Stimulated activated CD4-positive, alpha-beta T cell treated with anti-CD3 and anti-CD28 coated beads, Interleukin-12 subunit alpha, Interleukin-12 subunit beta, amount 100 ng/mL, for 24 hours (primary cell): ENCODE measurements around the gene MLLT10.

Source experiments
- DNase-seq, 2 experiments: peaks; one replicate each; pipeline ENCODE4 v3.0.0-alpha.2; 2020; ENCODE audit warnings: low read depth in 2 of 2

MLLT10 gene

DNA sequence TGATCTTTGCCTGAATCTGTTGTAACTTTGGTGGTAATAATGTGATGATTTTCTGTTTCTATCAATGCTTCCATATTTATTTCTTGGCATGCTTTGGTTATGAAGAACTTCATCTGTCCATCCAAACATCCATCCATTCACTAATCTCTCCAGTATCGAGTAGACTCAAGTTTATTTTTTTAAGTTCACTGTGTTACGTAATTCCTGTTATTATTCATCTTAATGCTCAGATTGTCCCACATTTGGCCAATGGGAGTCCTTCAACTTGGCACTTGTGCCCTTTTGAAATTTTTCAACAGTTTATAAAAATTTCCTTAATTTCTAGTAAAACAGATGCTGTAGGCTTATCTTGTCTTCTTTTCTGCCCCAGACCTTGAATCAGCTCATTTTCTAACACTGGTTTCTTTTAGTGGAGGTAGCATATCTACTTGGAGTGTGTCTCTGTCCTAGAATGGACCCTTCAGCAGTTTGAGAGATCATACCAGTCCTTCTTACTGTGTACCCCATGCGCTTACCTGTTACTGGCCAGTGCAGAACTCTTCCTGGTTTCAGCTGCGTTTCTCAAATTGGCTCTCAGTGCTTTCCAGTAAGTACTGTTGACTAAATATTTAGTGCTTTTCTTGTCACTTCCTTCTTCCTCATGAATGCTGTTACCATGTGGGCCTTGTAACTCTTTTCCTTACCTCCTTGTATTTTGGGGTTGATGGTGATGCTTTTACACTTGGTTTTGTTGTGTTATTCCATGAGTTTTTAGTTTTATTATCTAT lies 100.8 kb downstream of the MLLT10 start:
- DNase-seq = no peak

- no peak for DNase-seq
These were observed 103.8 kb downstream of the MLLT10 start for GRCh38 chr10:21637795-21638194.

- no peak for DNase-seq
These were observed 104.6 kb downstream of the MLLT10 start for GRCh38 chr10:21638681-21639080.

- no peak for DNase-seq
These were observed 114.0 kb downstream of the MLLT10 start for GRCh38 chr10:21648040-21648439.

- no peak for DNase-seq
These were observed 115.4 kb downstream of the MLLT10 start for GRCh38 chr10:21649454-21649872.

GRCh38 chr10:21650353-21650752 lies 116.3 kb downstream of the MLLT10 start:
- DNase-seq = no peak

DNA sequence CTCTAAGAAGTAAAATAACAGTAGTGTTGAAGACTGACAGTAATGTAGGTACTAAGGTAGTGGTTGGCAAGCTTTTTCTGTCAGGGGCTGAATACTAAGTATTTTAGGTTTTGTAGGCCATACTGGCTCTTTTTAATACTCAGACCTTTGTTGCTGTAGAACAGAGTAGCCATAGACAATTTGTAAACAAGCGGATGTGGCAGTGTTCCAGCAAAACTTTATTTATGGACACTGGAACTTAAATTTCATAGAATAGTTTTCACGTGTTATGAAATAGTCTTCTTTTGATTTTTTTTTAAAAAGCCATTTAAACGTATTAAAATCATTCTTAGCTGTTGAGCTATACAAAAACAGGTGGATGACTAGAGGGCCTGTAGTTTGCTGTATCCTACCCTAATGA lies 121.2 kb downstream of the MLLT10 start:
- no peak for DNase-seq

DNA sequence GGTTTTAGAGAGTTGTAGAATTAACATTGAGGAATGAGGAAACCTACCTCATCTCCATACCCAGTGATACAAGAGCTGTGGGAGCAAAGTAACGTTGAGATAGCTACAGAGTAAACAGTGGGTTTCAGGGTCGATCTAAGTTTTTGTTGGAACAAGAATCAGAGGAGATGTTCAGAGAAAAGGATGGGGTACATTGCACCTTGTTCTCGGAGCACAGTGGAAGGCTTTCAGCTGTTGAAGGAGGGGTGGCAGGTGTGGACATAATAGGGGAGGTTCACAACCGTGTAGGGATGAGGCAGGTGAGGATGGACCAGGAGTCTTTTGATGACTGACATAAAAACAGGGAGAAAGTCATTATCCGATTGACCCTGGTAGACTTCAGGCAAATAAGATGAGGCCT lies 121.7 kb downstream of the MLLT10 start:
- no peak for DNase-seq

DNA sequence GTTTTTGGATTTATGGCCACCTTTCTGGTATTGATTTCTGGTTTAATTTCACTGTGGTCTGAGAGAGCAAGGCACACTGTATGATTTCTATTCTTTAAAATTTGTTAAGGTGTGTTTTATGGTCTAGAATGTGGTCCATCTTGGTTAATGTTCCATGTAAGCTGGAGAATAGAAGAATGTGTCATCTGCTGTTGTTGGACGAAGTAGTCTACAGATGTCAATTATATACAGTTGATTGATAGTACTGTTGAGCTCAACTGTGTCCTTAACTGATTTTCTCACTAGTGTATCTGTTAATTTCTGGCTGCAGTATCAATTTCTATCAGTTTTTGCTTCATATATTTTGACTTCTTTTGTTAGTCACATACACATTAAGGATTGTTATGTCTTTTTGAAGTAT lies 127.1 kb downstream of the MLLT10 start:
- no peak for DNase-seq

- DNase-seq = no peak
These were observed 127.9 kb downstream of the MLLT10 start for GRCh38 chr10:21661935-21662334.

DNA sequence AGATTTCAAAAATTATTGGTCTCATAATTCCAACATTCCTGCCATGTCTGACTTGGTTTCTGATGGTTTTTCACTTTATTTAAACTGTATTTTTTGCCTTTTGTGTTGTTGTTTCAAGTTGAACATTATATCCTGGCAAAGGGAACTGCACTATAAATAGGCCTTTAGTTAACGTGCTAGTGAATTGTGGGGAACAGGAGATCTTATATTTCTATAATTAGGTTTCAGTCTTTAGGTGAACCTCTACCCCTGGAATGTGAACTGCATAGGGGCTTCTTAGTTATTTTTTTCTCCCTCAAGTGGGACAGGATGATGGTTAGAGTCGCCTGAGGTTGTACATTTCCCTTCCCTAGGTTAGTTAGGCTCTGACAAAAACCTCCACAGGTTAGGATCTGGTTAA lies 128.6 kb downstream of the MLLT10 start:
- DNase-seq = no peak

DNA sequence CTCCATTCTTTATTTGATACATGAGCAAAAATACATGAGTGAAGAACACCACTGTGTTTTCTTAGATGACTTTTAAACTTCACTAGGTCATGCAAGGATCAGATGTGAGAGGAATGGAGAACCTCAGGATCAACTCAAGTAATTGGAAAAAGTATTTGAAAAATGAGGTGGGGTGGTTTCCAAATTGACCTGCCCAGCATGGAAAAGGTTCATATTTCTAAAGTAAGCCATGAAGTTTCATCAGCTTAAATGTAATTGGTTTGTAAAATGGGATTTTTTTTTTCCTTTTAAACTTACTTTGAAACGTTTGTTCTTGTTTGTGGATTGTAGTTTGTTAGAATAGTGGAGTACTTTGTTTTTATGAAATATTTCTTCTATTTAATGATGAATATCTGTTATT lies 134.8 kb downstream of the MLLT10 start:
- no peak for DNase-seq

GRCh38 chr10:21670391-21670790 lies 136.4 kb downstream of the MLLT10 start:
- no peak for DNase-seq

- DNase-seq = no peak
These were observed 139.6 kb downstream of the MLLT10 start for GRCh38 chr10:21673668-21674067.

GRCh38 chr10:21675157-21675796 lies 141.2 kb downstream of the MLLT10 start:
- peak in 1 of 2 experiments; percentile 13 for DNase-seq

GRCh38 chr10:21677551-21677950 lies 143.5 kb downstream of the MLLT10 start:
- DNase-seq = no peak

GRCh38 chr10:21681156-21681555 lies 147.1 kb downstream of the MLLT10 start:
- no peak for DNase-seq

GRCh38 chr10:21687266-21688008 lies 153.4 kb downstream of the MLLT10 start:
- DNase-seq = no peak

DNA sequence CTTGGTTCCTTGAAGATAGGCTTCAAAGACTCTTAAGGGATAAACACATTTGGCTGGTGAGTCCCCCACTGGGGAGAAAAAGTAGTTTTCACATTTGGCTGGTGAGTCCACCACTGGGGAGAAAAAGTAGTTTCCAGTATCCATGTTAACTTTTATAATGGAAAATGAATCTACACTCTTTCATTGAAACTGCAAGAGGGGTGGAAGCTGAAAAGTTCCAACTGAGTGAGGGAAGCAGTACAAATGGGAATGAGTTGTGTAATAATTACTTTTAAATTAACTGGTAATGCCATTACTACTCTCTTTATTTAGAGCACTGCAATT lies 153.9 kb downstream of the MLLT10 start:
- no peak for DNase-seq

DNA sequence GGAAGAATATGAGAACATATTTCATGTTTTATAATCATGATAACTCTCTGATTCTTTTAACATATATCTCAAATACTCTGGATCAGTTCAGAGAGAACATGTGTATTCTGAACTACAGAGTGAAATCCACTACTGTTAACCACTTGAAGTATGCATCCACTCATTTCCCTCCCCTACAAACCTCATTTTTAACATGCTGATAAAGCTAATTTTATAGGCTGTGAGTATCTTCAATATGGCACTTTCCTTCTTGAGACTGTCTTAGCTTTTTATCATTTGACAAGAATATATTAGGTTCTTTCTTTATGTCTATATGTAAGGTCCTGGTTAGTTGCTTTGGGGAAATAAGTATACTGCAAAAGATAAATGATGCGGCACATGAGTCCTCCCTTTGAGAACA lies 154.8 kb downstream of the MLLT10 start:
- DNase-seq = no peak

- no peak for DNase-seq
These were observed 155.8 kb downstream of the MLLT10 start for GRCh38 chr10:21689881-21690280.

GRCh38 chr10:21692916-21693315 lies 158.9 kb downstream of the MLLT10 start:
- no peak for DNase-seq

DNA sequence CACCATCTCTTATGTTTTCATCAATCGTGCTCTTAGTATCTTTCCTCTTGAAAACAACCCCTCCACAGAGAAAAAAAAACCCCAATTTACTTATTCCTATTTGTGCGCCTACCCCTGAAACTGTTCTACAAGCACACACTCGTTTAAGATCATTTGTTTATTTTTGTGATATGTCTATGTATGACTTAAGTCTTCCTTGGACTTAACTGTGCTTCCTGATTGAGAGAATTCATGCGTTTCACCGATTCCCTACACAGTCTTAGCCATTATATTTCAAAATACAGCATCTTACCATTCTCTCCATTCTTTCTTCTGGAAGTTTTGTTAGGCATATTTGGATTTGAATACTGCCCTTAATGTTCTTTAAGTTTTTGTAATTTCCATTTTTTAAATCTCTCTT lies 159.4 kb downstream of the MLLT10 start:
- no peak for DNase-seq
